ENCODE measurements around the gene PDLIM7. TPM values are rescaled to one million over a fixed set of nuclear protein-coding genes. Genes with fewer than 3 reads are reported as not detected.
A peak's percentile ranks its signal among the peaks of the same experiment; 100 is the strongest.

Gene PDLIM7
- total and polyA plus RNA-seq, 2 experiments from 2014 or later: 94.7 to 128 TPM

GRCh38 chr5:177489119-177489716 lies 8.2 kb downstream of the PDLIM7 start:
- Mint-ChIP-seq H3K9me3 (peaks cover 2% of the 10 kb centered on the region; the same call in 1 of the 3 replicates), H3K4me1 (peaks cover 21% of the 10 kb centered on the region), H3K27ac (no peak overlapping the region), H3K27me3 (ENCODE audit: insufficient read depth, low read depth, poor library complexity) (peaks cover 35% of the 10 kb centered on the region), H3K4me3 (no peak overlapping the region), H3K36me3 (ENCODE audit: low read depth) (peaks cover 76% of the 10 kb centered on the region)
- no peak overlapping the region for H2AFZ ChIP-seq
- DNase-seq (ENCODE audit: low spot score) (peak; percentile 65), ATAC-seq (peak; percentile 2)
- no peak overlapping the region for H3K4me3 ChIP-seq
- H3K27me3 ChIP-seq (ENCODE audit: insufficient read depth): no peaks in the 10 kb centered on the region
- H3F3A ChIP-seq (replicated peaks; ENCODE audit: low read depth): peaks cover 21% of the 10 kb centered on the region; the same call in 1 of the 2 replicates
- no peaks in the 10 kb centered on the region for H3K9me2 ChIP-seq (ENCODE audit: insufficient read depth)
- H3K27ac ChIP-seq (ENCODE audit: low read depth): no peak overlapping the region
- H3K4me1 ChIP-seq (ENCODE audit: insufficient read depth): peaks cover 8% of the 10 kb centered on the region; the same call in 1 of the 2 replicates
- H3K36me3 ChIP-seq (ENCODE audit: insufficient read depth): peaks cover 14% of the 10 kb centered on the region
- H3K79me2 ChIP-seq (replicated peaks; ENCODE audit: insufficient read depth): 0 out of 2 replicates have a peak, but pooled peaks cover 5% of the 10 kb centered on the region
- TF ChIP-seq NANOG (IDR thresholded peaks at IDR 0.05; ENCODE audit: borderline replicate concordance): no peak
- TF ChIP-seq CTCF (conservative IDR thresholded peaks at IDR 0.05; ENCODE audit: low read depth in 2 of 2): peak; percentile 22 to 52
- H4K20me1 ChIP-seq (replicated peaks; ENCODE audit: insufficient read depth): no peaks in the 10 kb centered on the region; the same call in 1 of the 2 replicates
- no peak overlapping the region for H3K4me2 ChIP-seq

- Histone ChIP-seq H3K27me3 (ENCODE audit: insufficient read depth) (no peaks in the 10 kb centered on the region), H3K9me2 (ENCODE audit: insufficient read depth) (no peaks in the 10 kb centered on the region), H3K4me1 (ENCODE audit: insufficient read depth) (peaks cover 5% of the 10 kb centered on the region; the same call in 1 of the 2 replicates), H3K36me3 (ENCODE audit: insufficient read depth) (peaks cover 14% of the 10 kb centered on the region), H3K4me3 (no peak overlapping the region), H3K4me2 (no peak overlapping the region), H2AFZ (no peak overlapping the region), H3K27ac (ENCODE audit: low read depth) (no peak overlapping the region), H3K79me2 (replicated peaks; ENCODE audit: insufficient read depth) (no peaks in the 10 kb centered on the region), H3F3A (replicated peaks; ENCODE audit: low read depth) (peaks cover 13% of the 10 kb centered on the region; the same call in 1 of the 2 replicates), H4K20me1 (replicated peaks; ENCODE audit: insufficient read depth) (no peaks in the 10 kb centered on the region; the same call in 1 of the 2 replicates)
- no peak for ATAC-seq
- Mint-ChIP-seq H3K4me1 (peaks cover 12% of the 10 kb centered on the region), H3K36me3 (ENCODE audit: low read depth) (peaks cover 78% of the 10 kb centered on the region), H3K4me3 (no peak overlapping the region), H3K27me3 (ENCODE audit: insufficient read depth, low read depth, poor library complexity) (peaks cover 30% of the 10 kb centered on the region), H3K9me3 (peaks cover 2% of the 10 kb centered on the region; the same call in 1 of the 3 replicates), H3K27ac (no peak overlapping the region)
- no peak for DNase-seq (ENCODE audit: low spot score)
- TF ChIP-seq CTCF (conservative IDR thresholded peaks at IDR 0.05; ENCODE audit: low read depth in 2 of 2) (peak; percentile 8 to 49; a peak in 2 of 4 replicates), ETS1 (IDR thresholded peaks at IDR 0.05) (no peak)
Measured at GRCh38 chr5:177487975-177488374, 9.4 kb downstream of the PDLIM7 start.
